ENCODE measurements around the gene SQSTM1. TPM values are rescaled to one million over a fixed set of nuclear protein-coding genes. Genes with fewer than 3 reads are reported as not detected.
A peak's percentile ranks its signal among the peaks of the same experiment; 100 is the strongest.

Gene SQSTM1
- polyA plus RNA-seq, 6 donors from 2014 or later: 177 to 246 (median 194) TPM

- ATAC-seq (ENCODE audit: low read depth in 2 of 2) (no peak), DNase-seq (no peak)
- H3K36me3 Mint-ChIP-seq: peaks cover 0 to 13% of the 10 kb centered on the region in 2 donors
- no peaks in the 10 kb centered on the region for H3K9me3 Mint-ChIP-seq
- H3K27ac Mint-ChIP-seq: peak overlapping the region in 4 of 6 donors; percentile 28 to 75 (median 62)
- no peaks in the 10 kb centered on the region for H3K27me3 Mint-ChIP-seq
- peaks cover 30 to 39% (median 34%) of the 10 kb centered on the region in 3 donors for H3K4me1 Mint-ChIP-seq
- peak overlapping the region; percentile 67 to 86 (median 77) for H3K4me3 Mint-ChIP-seq
Observed at GRCh38 chr5:179796877-179797608, 23.7 kb upstream of the SQSTM1 start.

DNA sequence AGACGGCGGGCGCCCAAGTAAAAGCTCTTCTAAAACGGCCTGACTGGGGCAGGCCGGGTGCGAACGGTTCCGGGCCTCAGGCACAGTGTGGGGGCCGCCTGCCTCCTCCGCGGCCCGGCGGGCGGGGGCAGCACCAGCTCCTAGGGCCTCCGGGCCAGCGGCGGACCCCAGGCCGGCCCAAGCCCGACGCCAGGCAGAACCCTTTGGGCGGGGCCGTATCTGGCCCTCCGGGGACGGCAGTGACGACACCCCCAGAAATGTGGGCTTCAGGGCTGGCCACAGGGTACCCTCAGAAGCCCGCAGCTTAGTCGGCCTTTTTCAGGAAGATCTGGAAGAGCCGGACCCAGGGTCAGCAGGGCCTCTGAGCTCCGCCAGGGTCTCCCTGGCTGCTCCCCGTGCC, 23.0 kb upstream of the SQSTM1 start:
- Mint-ChIP-seq H3K36me3 (peaks cover 0 to 13% of the 10 kb centered on the region in 2 donors), H3K27ac (peak overlapping the region in 1 of 6 donors; percentile 11), H3K4me3 (peak overlapping the region in 2 of 8 donors; percentile 44 to 67), H3K27me3 (no peaks in the 10 kb centered on the region), H3K4me1 (peaks cover 29 to 39% (median 35%) of the 10 kb centered on the region in 3 donors), H3K9me3 (no peaks in the 10 kb centered on the region)
- no peak for DNase-seq
- ATAC-seq (ENCODE audit: low read depth in 2 of 2): no peak

DNA sequence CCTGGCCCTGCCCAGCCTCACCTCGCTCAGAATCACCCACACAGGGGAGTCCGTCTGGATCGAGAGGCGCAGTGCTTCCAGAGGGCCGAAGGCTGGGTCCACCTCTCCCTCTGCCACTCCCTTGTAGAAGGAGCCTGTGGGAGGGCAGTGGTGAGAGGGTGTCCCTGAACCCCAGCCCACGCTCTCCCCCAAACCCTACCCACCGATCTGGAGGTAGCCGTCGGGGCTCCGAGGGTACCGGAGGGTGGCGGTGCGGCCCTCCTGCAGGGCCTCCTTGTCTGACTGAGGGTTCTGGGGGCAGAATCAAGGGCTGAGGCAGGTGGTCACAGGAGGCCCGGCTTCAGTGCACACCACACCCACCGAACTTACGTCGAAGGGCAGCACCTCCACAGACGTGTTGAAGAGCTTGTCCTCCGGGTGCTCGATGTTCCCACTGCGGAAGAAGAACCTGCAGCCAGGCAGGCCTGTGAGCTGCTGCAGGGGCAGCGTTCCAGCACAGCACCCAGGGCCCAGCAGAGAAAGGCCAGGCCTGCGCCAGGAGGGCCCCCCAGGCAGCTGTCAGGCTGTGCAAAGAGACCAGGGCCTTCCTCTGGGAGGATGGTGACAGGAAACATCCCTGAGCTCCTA, 22.4 kb upstream of the SQSTM1 start:
- Mint-ChIP-seq H3K27me3 (no peaks in the 10 kb centered on the region), H3K4me3 (peak overlapping the region in 1 of 8 donors; percentile 25), H3K27ac (peak overlapping the region in 1 of 6 donors; percentile 54), H3K4me1 (peaks cover 26 to 37% (median 34%) of the 10 kb centered on the region in 3 donors), H3K36me3 (peaks cover 0 to 13% of the 10 kb centered on the region in 2 donors), H3K9me3 (no peaks in the 10 kb centered on the region)
- ATAC-seq (ENCODE audit: low read depth in 2 of 2) (no peak), DNase-seq (no peak)

DNA sequence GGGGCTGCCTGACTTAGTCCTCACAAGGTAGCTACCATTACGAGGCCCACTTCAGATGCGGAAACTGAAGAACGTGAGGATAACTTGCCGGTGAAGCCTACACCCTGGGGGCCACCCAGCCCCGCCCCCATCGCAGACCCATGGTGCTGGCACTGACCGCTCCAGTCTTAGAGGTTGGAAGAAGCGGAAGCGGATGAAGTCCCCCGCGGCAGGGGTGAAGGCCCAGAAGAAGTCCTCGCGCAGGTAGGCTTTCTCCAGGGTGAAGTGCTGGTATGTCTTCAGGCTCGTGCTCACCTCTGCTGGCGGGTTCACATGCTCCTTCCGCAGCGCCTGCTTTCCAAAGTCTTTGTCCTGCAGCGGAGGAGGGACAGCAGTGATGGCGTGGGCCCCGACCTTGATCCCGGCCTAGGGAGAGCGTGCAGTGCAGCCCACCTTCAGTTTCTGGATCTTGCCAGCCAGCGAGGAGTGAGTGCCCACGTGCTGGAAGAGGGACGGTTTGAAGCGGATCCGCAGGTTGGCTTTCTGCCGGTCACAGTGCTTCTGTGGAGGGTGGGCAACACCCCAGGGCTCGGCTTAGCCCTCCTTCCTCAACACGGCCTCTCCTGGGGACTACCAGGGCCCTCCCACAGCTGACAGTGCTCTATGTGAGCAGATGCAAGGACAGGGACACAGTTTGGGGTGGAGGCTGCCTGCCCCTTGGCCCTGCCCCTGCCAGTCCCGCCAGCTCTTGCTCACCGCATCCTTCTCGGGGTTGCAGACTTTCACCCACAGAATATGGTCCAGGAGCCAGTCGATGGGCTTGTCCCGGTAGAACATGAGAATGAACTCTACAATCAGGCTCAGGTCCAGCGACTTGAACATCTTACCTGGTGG, 21.7 kb upstream of the SQSTM1 start:
- H3K27ac Mint-ChIP-seq: no peak overlapping the region
- H3K4me1 Mint-ChIP-seq: peaks cover 25 to 37% (median 33%) of the 10 kb centered on the region in 3 donors
- H3K27me3 Mint-ChIP-seq: no peaks in the 10 kb centered on the region
- peaks cover 0 to 13% of the 10 kb centered on the region in 2 donors for H3K36me3 Mint-ChIP-seq
- peak overlapping the region in 2 of 8 donors; percentile 73 to 79 for H3K4me3 Mint-ChIP-seq
- H3K9me3 Mint-ChIP-seq: no peaks in the 10 kb centered on the region
- no peak for DNase-seq
- no peak for ATAC-seq (ENCODE audit: low read depth in 2 of 2)

GRCh38 chr5:179799644-179799973, 21.1 kb upstream of the SQSTM1 start:
- ATAC-seq (ENCODE audit: low read depth in 2 of 2) (no peak), DNase-seq (no peak)
- no peaks in the 10 kb centered on the region for H3K9me3 Mint-ChIP-seq
- H3K4me3 Mint-ChIP-seq: peak overlapping the region in 1 of 8 donors; percentile 73
- H3K4me1 Mint-ChIP-seq: peaks cover 27 to 37% (median 33%) of the 10 kb centered on the region in 3 donors
- peaks cover 0 to 13% of the 10 kb centered on the region in 2 donors for H3K36me3 Mint-ChIP-seq
- no peak overlapping the region for H3K27ac Mint-ChIP-seq
- H3K27me3 Mint-ChIP-seq: no peaks in the 10 kb centered on the region

DNA sequence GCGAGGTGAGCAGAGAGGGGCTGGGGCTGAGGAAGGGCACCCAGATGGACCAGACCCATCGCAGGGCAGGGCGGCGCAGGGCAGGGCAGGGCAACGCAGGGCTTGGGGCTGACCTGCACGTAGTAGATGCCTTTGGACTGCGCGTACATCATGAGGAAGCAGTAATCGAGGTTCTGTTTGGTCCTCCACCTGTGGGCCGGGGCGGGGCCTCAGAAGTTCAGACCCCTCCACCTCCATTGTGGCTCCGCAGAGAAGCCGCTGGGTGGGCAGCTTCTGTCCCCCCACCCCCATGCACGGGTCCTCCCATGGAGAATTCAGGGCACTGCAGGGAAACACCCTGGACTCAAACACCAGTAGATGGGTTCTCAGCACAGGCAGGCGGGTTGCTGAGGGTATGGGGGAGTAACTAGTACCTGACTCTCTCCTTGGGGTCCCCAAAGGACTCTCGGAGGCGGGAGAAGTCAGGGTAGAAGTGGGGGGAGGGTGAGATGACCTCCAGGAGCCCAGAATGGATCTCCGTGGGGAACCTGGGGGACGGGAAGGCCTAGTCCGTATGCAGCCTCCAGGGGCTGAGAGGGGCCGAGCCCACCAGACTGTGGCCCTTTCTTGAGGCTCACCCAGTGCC, 20.5 kb upstream of the SQSTM1 start:
- DNase-seq (no peak), ATAC-seq (ENCODE audit: low read depth in 2 of 2) (no peak)
- H3K27me3 Mint-ChIP-seq: no peaks in the 10 kb centered on the region
- no peak overlapping the region for H3K27ac Mint-ChIP-seq
- H3K4me1 Mint-ChIP-seq: peaks cover 29 to 41% (median 34%) of the 10 kb centered on the region in 3 donors
- peaks cover 0 to 13% of the 10 kb centered on the region in 2 donors for H3K36me3 Mint-ChIP-seq
- no peaks in the 10 kb centered on the region for H3K9me3 Mint-ChIP-seq
- H3K4me3 Mint-ChIP-seq: no peak overlapping the region

DNA sequence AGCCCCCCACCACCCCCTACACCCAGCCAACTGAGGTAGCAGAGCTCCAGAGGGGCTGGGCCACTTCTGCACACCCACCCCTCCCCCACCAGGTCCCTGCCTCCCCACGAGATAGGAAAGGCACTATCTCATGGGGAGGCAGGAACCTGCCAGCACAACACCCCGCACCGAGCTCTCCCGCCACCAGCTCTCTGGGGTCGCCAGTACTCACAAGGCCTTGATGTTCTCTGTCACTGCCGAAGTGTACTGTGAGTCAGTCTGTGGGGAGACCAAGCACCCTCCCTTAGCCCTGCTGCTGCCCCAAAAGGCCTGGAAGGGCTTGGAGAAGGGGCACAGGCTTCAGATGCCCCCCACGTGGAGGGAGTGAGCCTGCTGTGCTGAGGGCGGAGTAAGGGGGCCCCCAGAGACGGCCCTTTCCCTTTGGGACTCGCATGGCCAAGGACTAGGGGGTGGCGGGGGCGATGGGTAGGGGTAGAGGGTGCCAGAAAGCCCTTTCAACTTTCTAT, 20.0 kb upstream of the SQSTM1 start:
- ATAC-seq (ENCODE audit: low read depth in 2 of 2) (no peak), DNase-seq (no peak)
- H3K4me3 Mint-ChIP-seq: no peak overlapping the region
- H3K36me3 Mint-ChIP-seq: peaks cover 0 to 13% of the 10 kb centered on the region in 2 donors
- H3K9me3 Mint-ChIP-seq: no peaks in the 10 kb centered on the region
- no peak overlapping the region for H3K27ac Mint-ChIP-seq
- H3K4me1 Mint-ChIP-seq: peaks cover 32 to 45% (median 37%) of the 10 kb centered on the region in 3 donors
- no peaks in the 10 kb centered on the region for H3K27me3 Mint-ChIP-seq

DNA sequence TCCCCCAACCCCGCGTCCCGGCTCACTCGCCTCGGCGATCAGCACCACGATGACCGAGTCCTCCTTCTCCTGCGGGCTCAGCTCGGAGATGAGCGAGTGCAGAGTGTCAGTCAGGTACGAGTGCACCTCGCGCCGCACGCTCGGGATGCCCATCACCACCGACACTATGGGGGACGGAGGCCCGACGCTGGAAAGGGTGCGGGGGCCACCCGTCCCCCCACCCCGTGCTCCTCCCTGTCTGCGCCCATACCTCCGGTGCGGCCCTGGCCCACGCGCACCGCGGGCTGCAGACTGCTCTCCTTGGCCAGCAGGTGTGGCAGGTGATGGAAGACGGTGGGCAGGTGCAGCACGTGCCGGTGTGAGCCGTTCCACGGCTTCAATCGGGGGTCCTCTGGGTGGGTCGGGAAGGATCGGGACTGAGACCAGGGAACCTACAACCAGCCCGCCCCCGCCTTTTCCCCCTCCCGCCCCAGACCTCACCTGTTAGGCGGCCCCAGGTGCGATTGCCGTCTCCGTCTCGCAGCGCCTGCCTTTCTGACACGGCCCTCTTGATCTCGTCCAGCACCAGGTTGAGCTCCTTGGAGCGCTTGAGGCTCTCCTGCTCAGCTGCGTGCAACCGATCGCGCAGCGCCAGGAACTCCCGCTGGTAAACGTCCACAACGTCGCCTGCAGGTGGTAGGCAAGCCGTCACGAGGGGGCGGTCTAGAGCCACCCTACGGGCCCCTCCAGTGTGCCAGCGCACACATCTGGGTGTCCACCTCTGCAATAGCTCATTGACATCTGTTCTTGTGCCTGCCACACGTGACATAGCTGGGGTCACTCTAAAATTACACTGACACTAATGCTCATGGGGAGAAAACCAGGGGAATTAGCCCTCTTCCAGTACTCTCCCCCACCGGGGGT, 19.1 kb upstream of the SQSTM1 start:
- ATAC-seq (ENCODE audit: low read depth in 2 of 2) (peak; percentile 52 to 59), DNase-seq (peak; percentile 75)
- H3K36me3 Mint-ChIP-seq: peaks cover 0 to 13% of the 10 kb centered on the region in 2 donors
- H3K4me3 Mint-ChIP-seq: peak overlapping the region in 4 of 8 donors; percentile 13 to 72 (median 60)
- H3K9me3 Mint-ChIP-seq: no peaks in the 10 kb centered on the region
- no peaks in the 10 kb centered on the region for H3K27me3 Mint-ChIP-seq
- peaks cover 32 to 44% (median 36%) of the 10 kb centered on the region in 3 donors for H3K4me1 Mint-ChIP-seq
- H3K27ac Mint-ChIP-seq: peak overlapping the region in 5 of 6 donors; percentile 59 to 92 (median 78)

DNA sequence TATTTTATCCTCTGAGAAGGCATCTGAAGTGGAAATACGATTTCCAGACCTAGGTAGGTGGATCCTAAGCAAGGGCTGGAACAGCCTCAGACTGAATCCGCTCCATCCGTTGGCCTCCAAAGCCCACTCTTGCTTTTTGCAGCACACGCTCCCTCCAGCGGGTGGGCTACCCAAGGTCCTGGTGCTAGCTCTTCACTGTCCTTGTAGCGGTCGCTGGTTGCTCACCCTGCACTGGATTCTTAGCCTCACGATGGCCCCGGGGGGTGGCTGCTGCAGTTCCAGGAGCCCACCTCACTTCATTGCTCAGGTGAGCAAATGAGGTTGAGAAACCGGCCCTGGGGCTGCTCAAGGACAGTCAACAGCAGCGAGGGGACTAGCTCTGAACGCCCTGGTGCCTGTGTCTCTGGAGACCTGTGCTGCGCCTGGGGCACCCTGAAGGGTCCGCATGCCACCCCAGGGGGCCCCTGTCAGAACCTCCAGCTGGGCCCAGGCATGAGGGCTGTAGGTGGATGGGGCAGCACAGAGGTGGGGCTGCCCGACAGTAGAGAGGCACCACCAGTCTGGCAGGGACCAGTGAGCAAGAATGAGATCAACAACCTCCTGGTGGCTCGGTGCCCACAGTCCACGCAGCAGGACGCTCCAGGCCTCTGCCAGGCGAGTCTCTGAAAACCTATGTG, 18.4 kb upstream of the SQSTM1 start:
- Mint-ChIP-seq H3K4me3 (peak overlapping the region in 3 of 8 donors; percentile 16 to 72 (median 60)), H3K9me3 (no peaks in the 10 kb centered on the region), H3K27ac (peak overlapping the region in 1 of 6 donors; percentile 32), H3K4me1 (peaks cover 26 to 37% (median 31%) of the 10 kb centered on the region in 3 donors), H3K36me3 (peaks cover 0 to 13% of the 10 kb centered on the region in 2 donors), H3K27me3 (no peaks in the 10 kb centered on the region)
- ATAC-seq (ENCODE audit: low read depth in 2 of 2): no peak
- DNase-seq: no peak

DNA sequence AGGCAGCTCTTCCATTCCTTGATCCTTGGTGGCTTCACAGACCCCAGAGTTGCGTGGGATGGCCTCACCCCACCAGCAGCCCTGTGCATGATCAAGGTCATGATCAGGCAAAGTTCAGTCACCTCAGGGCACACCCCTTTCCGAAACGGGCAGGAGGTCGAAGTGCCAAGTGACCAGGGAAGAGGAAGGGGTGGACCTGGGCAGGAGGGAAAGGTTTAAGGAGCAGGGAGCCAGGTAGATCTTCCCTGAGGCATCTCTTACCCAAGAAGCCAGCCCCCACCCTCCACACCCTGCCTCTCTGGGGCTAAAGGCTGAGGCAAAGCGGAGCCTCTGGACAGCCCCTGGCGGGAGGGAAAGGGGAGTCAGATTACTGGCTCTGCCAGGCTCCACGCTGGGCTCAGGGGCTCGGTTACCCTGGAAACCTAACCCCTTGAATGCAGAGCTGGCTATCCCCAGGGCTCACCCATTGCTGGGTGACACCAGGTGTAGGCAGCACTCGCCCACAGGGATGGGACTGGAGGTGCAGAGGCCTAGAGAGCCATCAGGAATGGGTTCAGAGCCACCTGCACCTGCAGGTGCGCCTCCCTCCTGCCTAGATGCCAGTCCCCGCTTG, 17.6 kb upstream of the SQSTM1 start:
- DNase-seq: no peak
- peaks cover 26 to 37% (median 31%) of the 10 kb centered on the region in 3 donors for H3K4me1 Mint-ChIP-seq
- no peaks in the 10 kb centered on the region for H3K27me3 Mint-ChIP-seq
- H3K27ac Mint-ChIP-seq: peak overlapping the region in 2 of 6 donors; percentile 21 to 57
- H3K36me3 Mint-ChIP-seq: peaks cover 0 to 13% of the 10 kb centered on the region in 2 donors
- peak overlapping the region in 2 of 8 donors; percentile 16 to 81 for H3K4me3 Mint-ChIP-seq
- no peaks in the 10 kb centered on the region for H3K9me3 Mint-ChIP-seq
- no peak for ATAC-seq (ENCODE audit: low read depth in 2 of 2)
